Activated T-helper 2 cell treated with anti-CD3 and anti-CD28 coated beads, Interferon-gamma antibody, Interleukin-2, Interleukin-4, amounts not matched to agents 10 μg/mL and 5 μg/mL and 100 μg/mL, durations not matched to agents 14 hours and 24 hours and 36 hours (primary cell): ENCODE data around the gene P2RY2. TPM values are rescaled to one million over a fixed set of nuclear protein-coding genes. Genes with fewer than 3 reads are reported as not detected.

Source experiments
- DNase-seq: peaks from one replicate; pipeline ENCODE4 v3.0.0; 2021; ENCODE audit warnings: low spot score
- H3K27ac Mint-ChIP-seq: one replicate; pipeline ENCODE4 v1.8.0; 2021; ENCODE audit warnings: mixed read lengths
- H3K27me3 Mint-ChIP-seq: one replicate; pipeline ENCODE4 v1.8.0; 2021; ENCODE audit warnings: low read depth, mixed read lengths
- H3K36me3 Mint-ChIP-seq: one replicate; pipeline ENCODE4 v1.8.0; 2021; ENCODE audit warnings: low read depth, mixed read lengths
- H3K4me1 Mint-ChIP-seq: one replicate; pipeline ENCODE4 v1.8.0; 2021; ENCODE audit warnings: low read depth, mixed read lengths
- H3K4me3 Mint-ChIP-seq: one replicate; pipeline ENCODE4 v1.8.0; 2021; ENCODE audit warnings: low read depth, mild to moderate bottlenecking, moderate library complexity, mixed read lengths
- H3K9me3 Mint-ChIP-seq: one replicate; pipeline ENCODE4 v1.8.0; 2021; ENCODE audit warnings: mixed read lengths
- intact Hi-C: fragments of 100-400 bp; cut with micrococcal nuclease; formaldehyde crosslinking; loops from one replicate; pipeline ENCODE4 v1.15.1; 2023
- total RNA-seq: library from RNA; stranded (reverse); gene quantifications from 2 replicates; pipeline ENCODE4 v1.2.3, GENCODE V29; 2022

Gene P2RY2
- total RNA-seq, 1 donor from 2014 or later: not detected

GRCh38 chr11:73217131-73217809, 811 bp upstream of the P2RY2 start:
- DNase-seq: no peak
- peaks cover 36% of the 10 kb centered on the region for H3K27me3 Mint-ChIP-seq
- H3K4me3 Mint-ChIP-seq: peak overlapping the region; percentile 63
- H3K4me1 Mint-ChIP-seq: peaks cover 6% of the 10 kb centered on the region
- intact Hi-C loops: no loop called here
- no peaks in the 10 kb centered on the region for H3K36me3 Mint-ChIP-seq
- no peak overlapping the region for H3K27ac Mint-ChIP-seq
- no peaks in the 10 kb centered on the region for H3K9me3 Mint-ChIP-seq

- peaks cover 6% of the 10 kb centered on the region for H3K4me1 Mint-ChIP-seq
- no peaks in the 10 kb centered on the region for H3K36me3 Mint-ChIP-seq
- no peak overlapping the region for H3K4me3 Mint-ChIP-seq
- peaks cover 40% of the 10 kb centered on the region for H3K27me3 Mint-ChIP-seq
- intact Hi-C loops: no loop called here
- H3K9me3 Mint-ChIP-seq: no peaks in the 10 kb centered on the region
- no peak overlapping the region for H3K27ac Mint-ChIP-seq
- DNase-seq: no peak
These were observed 323 bp upstream of the P2RY2 start for GRCh38 chr11:73217810-73218105.

GRCh38 chr11:73218830-73219215, 742 bp downstream of the P2RY2 start:
- H3K27me3 Mint-ChIP-seq: peaks cover 43% of the 10 kb centered on the region
- DNase-seq: no peak
- no peaks in the 10 kb centered on the region for H3K9me3 Mint-ChIP-seq
- H3K36me3 Mint-ChIP-seq: no peaks in the 10 kb centered on the region
- intact Hi-C loops: no loop called here
- H3K27ac Mint-ChIP-seq: no peak overlapping the region
- no peak overlapping the region for H3K4me3 Mint-ChIP-seq
- peaks cover 6% of the 10 kb centered on the region for H3K4me1 Mint-ChIP-seq

GRCh38 chr11:73219396-73220285, 1.6 kb downstream of the P2RY2 start:
- H3K9me3 Mint-ChIP-seq: no peaks in the 10 kb centered on the region
- H3K36me3 Mint-ChIP-seq: no peaks in the 10 kb centered on the region
- intact Hi-C loops: no loop called here
- no peak overlapping the region for H3K27ac Mint-ChIP-seq
- peak overlapping the region; percentile 58 for H3K4me3 Mint-ChIP-seq
- H3K4me1 Mint-ChIP-seq: peaks cover 7% of the 10 kb centered on the region
- peaks cover 46% of the 10 kb centered on the region for H3K27me3 Mint-ChIP-seq
- no peak for DNase-seq

- no peak overlapping the region for H3K4me3 Mint-ChIP-seq
- H3K27me3 Mint-ChIP-seq: peaks cover 47% of the 10 kb centered on the region
- H3K4me1 Mint-ChIP-seq: peaks cover 9% of the 10 kb centered on the region
- intact Hi-C loops: no loop called here
- H3K27ac Mint-ChIP-seq: no peak overlapping the region
- DNase-seq: no peak
- H3K36me3 Mint-ChIP-seq: no peaks in the 10 kb centered on the region
- no peaks in the 10 kb centered on the region for H3K9me3 Mint-ChIP-seq
These were observed 3.4 kb downstream of the P2RY2 start for GRCh38 chr11:73221451-73221850.

GRCh38 chr11:73221996-73222395, 3.9 kb downstream of the P2RY2 start:
- H3K4me1 Mint-ChIP-seq: peaks cover 9% of the 10 kb centered on the region
- H3K36me3 Mint-ChIP-seq: no peaks in the 10 kb centered on the region
- H3K27me3 Mint-ChIP-seq: peaks cover 43% of the 10 kb centered on the region
- no peak for DNase-seq
- intact Hi-C loops: no loop called here
- no peak overlapping the region for H3K4me3 Mint-ChIP-seq
- no peaks in the 10 kb centered on the region for H3K9me3 Mint-ChIP-seq
- no peak overlapping the region for H3K27ac Mint-ChIP-seq

- Mint-ChIP-seq H3K27me3 (peaks cover 31% of the 10 kb centered on the region), H3K9me3 (no peaks in the 10 kb centered on the region), H3K36me3 (no peaks in the 10 kb centered on the region), H3K4me1 (peaks cover 4% of the 10 kb centered on the region), H3K4me3 (no peak overlapping the region), H3K27ac (no peak overlapping the region)
- intact Hi-C loops: no loop called here
- DNase-seq: no peak
These were observed 6.1 kb downstream of the P2RY2 start for GRCh38 chr11:73223998-73224730.

GRCh38 chr11:73225001-73225686, 7.1 kb downstream of the P2RY2 start:
- no peak overlapping the region for H3K4me3 Mint-ChIP-seq
- intact Hi-C loops: no loop called here
- no peaks in the 10 kb centered on the region for H3K9me3 Mint-ChIP-seq
- no peak for DNase-seq
- no peaks in the 10 kb centered on the region for H3K36me3 Mint-ChIP-seq
- peaks cover 3% of the 10 kb centered on the region for H3K4me1 Mint-ChIP-seq
- H3K27me3 Mint-ChIP-seq: peaks cover 22% of the 10 kb centered on the region
- H3K27ac Mint-ChIP-seq: no peak overlapping the region

- peaks cover 3% of the 10 kb centered on the region for H3K4me1 Mint-ChIP-seq
- intact Hi-C loops: no loop called here
- H3K9me3 Mint-ChIP-seq: no peaks in the 10 kb centered on the region
- no peak overlapping the region for H3K27ac Mint-ChIP-seq
- H3K36me3 Mint-ChIP-seq: no peaks in the 10 kb centered on the region
- no peak for DNase-seq
- peaks cover 17% of the 10 kb centered on the region for H3K27me3 Mint-ChIP-seq
- no peak overlapping the region for H3K4me3 Mint-ChIP-seq
These were observed 7.8 kb downstream of the P2RY2 start for GRCh38 chr11:73225851-73226250.

- H3K9me3 Mint-ChIP-seq: no peaks in the 10 kb centered on the region
- H3K27ac Mint-ChIP-seq: no peak overlapping the region
- H3K36me3 Mint-ChIP-seq: no peaks in the 10 kb centered on the region
- H3K27me3 Mint-ChIP-seq: peaks cover 13% of the 10 kb centered on the region
- H3K4me3 Mint-ChIP-seq: no peak overlapping the region
- intact Hi-C loops: no loop called here
- no peak for DNase-seq
- peaks cover 3% of the 10 kb centered on the region for H3K4me1 Mint-ChIP-seq
These were observed 8.4 kb downstream of the P2RY2 start for GRCh38 chr11:73226297-73227006.

GRCh38 chr11:73227571-73228211, 9.6 kb downstream of the P2RY2 start:
- H3K27me3 Mint-ChIP-seq: peaks cover 8% of the 10 kb centered on the region
- peaks cover 3% of the 10 kb centered on the region for H3K4me1 Mint-ChIP-seq
- no peak overlapping the region for H3K4me3 Mint-ChIP-seq
- intact Hi-C loops: no loop called here
- no peaks in the 10 kb centered on the region for H3K9me3 Mint-ChIP-seq
- DNase-seq: no peak
- H3K27ac Mint-ChIP-seq: no peak overlapping the region
- no peaks in the 10 kb centered on the region for H3K36me3 Mint-ChIP-seq
